Activated CD8-positive, alpha-beta memory T cell treated with anti-CD3 and anti-CD28 coated beads for 1 hour (primary cell): ENCODE data around the gene ZNF503.
"Not testable (repeated sequence)": the region's sequence is repeated elsewhere in the genome, so short reads cannot be mapped to it uniquely, and the experiment has no call there.

Experiments used
- DNase-seq, 2 donors: peaks; one replicate each; pipeline ENCODE4 v3.0.0-alpha.2; 2020; ENCODE audit warnings: low read depth in 1 of 2; ENCODE audit errors: extremely low read depth in 1 of 2

The ZNF503 gene

GRCh38 chr10:75395932-75396630, 5.5 kb downstream of the ZNF503 start:
- DNase-seq: no peak

- DNase-seq: no peak
Measured at GRCh38 chr10:75395066-75395931, 6.3 kb downstream of the ZNF503 start.

- no peak for DNase-seq
Measured at GRCh38 chr10:75394221-75394620, 7.3 kb downstream of the ZNF503 start.

- no peak for DNase-seq
Measured at GRCh38 chr10:75392744-75393143, 8.8 kb downstream of the ZNF503 start.

- no peak for DNase-seq
Measured at GRCh38 chr10:75392271-75392670, 9.3 kb downstream of the ZNF503 start.

GRCh38 chr10:75390178-75390577, 11.4 kb downstream of the ZNF503 start:
- DNase-seq: no peak

- DNase-seq: no peak
Measured at GRCh38 chr10:75388082-75388481, 13.5 kb downstream of the ZNF503 start.

- no peak for DNase-seq
Measured at GRCh38 chr10:75386128-75386527, 15.4 kb downstream of the ZNF503 start.

GRCh38 chr10:75379817-75380216, 21.7 kb downstream of the ZNF503 start:
- DNase-seq: no peak

GRCh38 chr10:75379212-75379724, 22.3 kb downstream of the ZNF503 start:
- DNase-seq: no peak

- DNase-seq: no peak
Measured at GRCh38 chr10:75378379-75378778, 23.2 kb downstream of the ZNF503 start.

- DNase-seq: no peak
Measured at GRCh38 chr10:75377869-75378268, 23.7 kb downstream of the ZNF503 start.

- DNase-seq: no peak
Measured at GRCh38 chr10:75375838-75376237, 25.7 kb downstream of the ZNF503 start.

GRCh38 chr10:75371010-75371409, 30.6 kb downstream of the ZNF503 start:
- DNase-seq: no peak

GRCh38 chr10:75369838-75370237, 31.7 kb downstream of the ZNF503 start:
- DNase-seq: not testable (repeated sequence)

GRCh38 chr10:75367901-75368300, 33.7 kb downstream of the ZNF503 start:
- DNase-seq: no peak

GRCh38 chr10:75367021-75367487, 34.5 kb downstream of the ZNF503 start:
- no peak for DNase-seq

- DNase-seq: no peak
Measured at GRCh38 chr10:75363431-75363830, 38.1 kb downstream of the ZNF503 start.

GRCh38 chr10:75359876-75360275, 41.7 kb downstream of the ZNF503 start:
- DNase-seq: not testable (repeated sequence)

GRCh38 chr10:75358835-75359421, 42.6 kb downstream of the ZNF503 start:
- DNase-seq: no peak

- DNase-seq: no peak
Measured at GRCh38 chr10:75358132-75358531, 43.4 kb downstream of the ZNF503 start.
